ENCODE measurements around the gene TCAF1. TPM values are rescaled to one million over a fixed set of nuclear protein-coding genes. Genes with fewer than 3 reads are reported as not detected.
A peak's percentile ranks its signal among the peaks of the same experiment; 100 is the strongest.

TCAF1 gene
- total and polyA plus RNA-seq, 2 donors (not counting 3 experiments of a cell fraction or from before 2014, with no cell fraction given): 29.0 to 48.3 TPM

DNA sequence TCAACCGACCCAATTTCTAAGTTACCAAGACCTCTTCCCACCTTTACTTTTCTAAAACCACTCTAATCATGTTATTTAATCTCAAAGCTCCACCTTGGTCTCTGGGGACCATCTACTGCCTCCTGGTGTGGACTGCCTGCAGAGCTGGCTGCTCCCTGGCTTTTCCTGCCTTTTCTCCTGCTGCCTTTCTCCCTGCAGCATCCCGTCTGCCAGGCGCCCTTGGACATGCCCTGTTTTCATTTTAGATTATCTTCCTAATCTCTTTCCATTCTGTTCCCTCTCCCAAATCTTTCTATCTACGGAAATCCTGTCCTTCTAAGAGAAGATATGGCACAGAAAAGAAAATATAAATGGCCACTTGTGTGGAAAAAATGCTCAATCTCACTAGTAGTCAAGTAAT lies 23.1 kb downstream of the TCAF1 start:
- Histone ChIP-seq H3K4me1 (ENCODE audit: control insufficient read depth, extremely low read depth, insufficient read depth, low read length) (peaks cover 3% of the 10 kb centered on the region), H3K36me3 (ENCODE audit: control insufficient read depth in 2 of 2, extremely low read depth in 1 of 2, insufficient read depth in 2 of 2, low read length in 2 of 2) (peaks cover 3 to 7% of the 10 kb centered on the region in 2 experiments), H2AFZ (ENCODE audit: low read depth, low read length) (no peak overlapping the region), H3K79me2 (ENCODE audit: control insufficient read depth, insufficient read depth, low read length) (no peaks in the 10 kb centered on the region), H3K4me3 (replicated peaks in 1 of 3; ENCODE audit: insufficient read depth in 1 of 3, low read depth in 1 of 3, low read length in 3 of 3) (no peak overlapping the region), H3K9me1 (replicated peaks; ENCODE audit: control insufficient read depth, extremely low read depth, insufficient read depth, low read length) (no peaks in the 10 kb centered on the region), H3K9me3 (replicated peaks; ENCODE audit: control insufficient read depth, insufficient read depth, low read length) (no peaks in the 10 kb centered on the region), H3K9ac (replicated peaks; ENCODE audit: extremely low read depth, insufficient read depth, low read length) (no peak overlapping the region), H4K20me1 (replicated peaks; ENCODE audit: control insufficient read depth, extremely low read depth, insufficient read depth, low read length) (no peaks in the 10 kb centered on the region), H3K27me3 (ENCODE audit: control insufficient read depth in 2 of 2, insufficient read depth in 2 of 2, low read length in 2 of 2) (no peaks in the 10 kb centered on the region), H3K27ac (ENCODE audit: insufficient read depth, low read depth, low read length) (no peak overlapping the region), H3K4me2 (ENCODE audit: insufficient read depth, low read length) (no peak overlapping the region)
- dilution Hi-C loops (cut with MboI; ENCODE audit: extremely low pct_ligation_motif_present, low sequenced_read_pairs): no loop called here
- DNase-seq (ENCODE audit: low read depth, low spot score): no peak
- CTCF ChIA-PET: interaction anchor here (1.2 kb wide), 1 partner anchor 142 kb away, joined by 4 read pairs; no protein-coding TSS in a partner anchor
- POLR2A ChIA-PET: no interaction called here
- TF ChIP-seq POLR2A (IDR thresholded peaks at IDR 0.05; ENCODE audit: low read depth, low read length) (no peak), JUN (IDR thresholded peaks at IDR 0.05; ENCODE audit: borderline replicate concordance, insufficient read depth, insufficient read length, low read depth) (no peak), CTCF (IDR thresholded peaks at IDR 0.05; ENCODE audit: extremely low read depth in 1 of 2, insufficient read depth in 1 of 2, low read depth in 1 of 2, low read length in 2 of 2) (peak in 1 of 2 donors; percentile 14)
- no peak for FAIRE-seq
- BruUV-seq (replicated peaks): no TSS peak
- intact Hi-C loops (cut with micrococcal nuclease): no loop called here

DNA sequence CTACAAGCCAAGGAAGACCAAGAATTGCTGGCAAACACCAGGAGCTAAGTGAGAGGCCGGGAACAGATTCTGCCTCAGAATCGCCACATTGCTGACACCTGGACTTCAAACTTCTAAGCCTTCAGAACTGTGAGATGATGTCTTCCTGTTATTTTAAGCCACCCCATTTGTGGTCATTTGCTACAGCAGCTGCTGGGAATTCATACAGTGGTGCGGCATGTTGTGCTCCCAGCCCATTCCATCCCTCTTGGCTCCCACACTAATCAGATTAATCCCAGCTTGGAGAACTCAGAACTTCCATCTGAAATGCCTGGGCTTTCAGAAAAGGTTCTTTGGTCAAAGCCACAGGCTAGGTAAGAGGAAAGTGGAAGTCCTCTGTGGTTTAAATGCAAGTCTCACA lies 24.9 kb downstream of the TCAF1 start:
- Histone ChIP-seq H4K20me1 (replicated peaks; ENCODE audit: control insufficient read depth, extremely low read depth, insufficient read depth, low read length) (no peaks in the 10 kb centered on the region), H3K4me1 (ENCODE audit: control insufficient read depth, extremely low read depth, insufficient read depth, low read length) (no peaks in the 10 kb centered on the region)
- no TSS peak for BruUV-seq (replicated peaks)

More for the DNA sequence above, 24.9 kb downstream of the TCAF1 start:
- H2AFZ ChIP-seq (ENCODE audit: low read depth, low read length): no peak overlapping the region
- peaks cover 3 to 7% of the 10 kb centered on the region in 2 experiments for H3K36me3 ChIP-seq (ENCODE audit: control insufficient read depth in 2 of 2, extremely low read depth in 1 of 2, insufficient read depth in 2 of 2, low read length in 2 of 2)
- no peak overlapping the region for H3K4me3 ChIP-seq (replicated peaks in 1 of 3; ENCODE audit: insufficient read depth in 1 of 3, low read depth in 1 of 3, low read length in 3 of 3)
- no peaks in the 10 kb centered on the region for H3K79me2 ChIP-seq (ENCODE audit: control insufficient read depth, insufficient read depth, low read length)
- no peak overlapping the region for H3K4me2 ChIP-seq (ENCODE audit: insufficient read depth, low read length)
- ChIA-PET CTCF (interaction anchor here (2.6 kb wide), 1 partner anchor 16 kb away, joined by 7 read pairs; no protein-coding TSS in a partner anchor), POLR2A (no interaction called here)
- H3K27ac ChIP-seq (ENCODE audit: insufficient read depth, low read depth, low read length): no peak overlapping the region
- intact Hi-C loops (cut with micrococcal nuclease) (no loop called here), dilution Hi-C loops (cut with MboI; ENCODE audit: extremely low pct_ligation_motif_present, low sequenced_read_pairs) (no loop called here)
- H3K9me1 ChIP-seq (replicated peaks; ENCODE audit: control insufficient read depth, extremely low read depth, insufficient read depth, low read length): no peaks in the 10 kb centered on the region
- no peaks in the 10 kb centered on the region for H3K9me3 ChIP-seq (replicated peaks; ENCODE audit: control insufficient read depth, insufficient read depth, low read length)
- DNase-seq (ENCODE audit: low read depth, low spot score): no peak
- no peak for FAIRE-seq
- no peak overlapping the region for H3K9ac ChIP-seq (replicated peaks; ENCODE audit: extremely low read depth, insufficient read depth, low read length)
- no peaks in the 10 kb centered on the region for H3K27me3 ChIP-seq (ENCODE audit: control insufficient read depth in 2 of 2, insufficient read depth in 2 of 2, low read length in 2 of 2)
- TF ChIP-seq POLR2AphosphoS5 (IDR thresholded peaks at IDR 0.05; ENCODE audit: insufficient read depth, low read depth, low read length) (no peak), MYC (IDR thresholded peaks at IDR 0.05; ENCODE audit: low read depth, low read length) (no peak), FOS (IDR thresholded peaks at IDR 0.05; ENCODE audit: borderline replicate concordance, insufficient read depth, low read length) (no peak), JUN (IDR thresholded peaks at IDR 0.05; ENCODE audit: borderline replicate concordance, insufficient read depth, insufficient read length, low read depth) (no peak), POLR2A (IDR thresholded peaks at IDR 0.05; ENCODE audit: low read depth, low read length) (no peak), CTCF (IDR thresholded peaks at IDR 0.05; ENCODE audit: extremely low read depth in 1 of 2, insufficient read depth in 1 of 2, low read depth in 1 of 2, low read length in 2 of 2) (no peak), EZH2 (IDR thresholded peaks at IDR 0.05; ENCODE audit: borderline replicate concordance, low read depth, low read length, severe bottlenecking) (no peak), GATA2 (IDR thresholded peaks at IDR 0.05; ENCODE audit: insufficient read depth, insufficient read length, low read depth, low read length) (no peak)
- TF ChIP-seq, protein P1, sequence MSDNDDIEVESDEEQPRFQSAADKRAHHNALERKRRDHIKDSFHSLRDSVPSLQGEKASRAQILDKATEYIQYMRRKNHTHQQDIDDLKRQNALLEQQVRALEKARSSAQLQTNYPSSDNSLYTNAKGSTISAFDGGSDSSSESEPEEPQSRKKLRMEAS (IDR thresholded peaks at IDR 0.05; ENCODE audit: insufficient read depth, insufficient read length): no peak
